Left cardiac atrium (tissue), 4 donors: Measurements from ENCODE around the gene ALDH5A1. TPM values are rescaled to one million over a fixed set of nuclear protein-coding genes. Genes with fewer than 3 reads are reported as not detected.
A peak's percentile ranks its signal among the peaks of the same experiment; 100 is the strongest.
"Not testable (repeated sequence)": the region's sequence is repeated elsewhere in the genome, so short reads cannot be mapped to it uniquely, and the experiment has no call there.

Experiments used
- ATAC-seq, 2 donors: fragments of 200-7000 bp; cut with Tn5 transposase; one replicate each; pipeline ENCODE4 v1.9.1; 2020; ENCODE audit warnings: mild to moderate bottlenecking in 2 of 2, moderate library complexity in 2 of 2
- DNase-seq: peaks from one replicate; pipeline ENCODE4 v3.0.0-alpha.2; 2020
- intact Hi-C, 2 donors: fragments of 100-400 bp; cut with DNase I; formaldehyde crosslinking; loops; one replicate each; pipeline versions ENCODE4 v1.14.1 to v1.15.1; 2022 to 2023
- total RNA-seq, 2 donors: library from RNA; stranded (reverse); fragmentation: NEBNext Ultra II Directional; extraction: Animal tissue kit (Norgen Biotek cat#: 25700); gene quantifications; one replicate each; pipeline ENCODE4 v1.2.1, GENCODE V29; 2021
- donor health status: DM: no; HTN: yes; CAD: no.
- donor health status: DM: no; HTN: yes; CAD: no; lungs with severe emphysema.
- donor health status: DM: yes; HTN: yes; CAD: no.
- donor health status: Dilated cardiomyopathy.

Gene ALDH5A1
- total RNA-seq, 2 donors from 2014 or later, result 16.2 to 18.1 TPM

DNA sequence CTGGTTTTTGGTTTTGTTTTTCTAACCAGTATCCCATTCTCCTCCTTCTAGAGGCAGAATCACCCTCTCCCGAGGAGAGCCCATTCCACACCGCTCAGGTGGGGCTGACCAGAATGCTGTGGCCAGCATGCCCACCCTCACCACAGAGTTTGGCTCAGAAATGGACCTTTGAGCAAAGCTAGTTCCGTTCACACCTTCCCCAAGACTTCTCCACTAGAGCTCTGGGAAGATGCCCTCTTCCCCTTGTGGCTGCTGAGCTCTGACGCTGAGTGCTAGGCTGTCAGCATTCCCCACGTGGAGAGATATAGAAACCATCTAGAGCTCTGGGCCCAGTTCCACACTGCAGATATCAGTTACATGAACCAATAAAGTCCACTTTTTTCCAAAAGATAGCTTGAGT lies 13.3 kb upstream of the ALDH5A1 start:
- DNase-seq (no peak), ATAC-seq (peak; percentile 51 to 82)
- intact Hi-C loops, result no loop called here

GRCh38 chr6:24484657-24485323 lies 10.0 kb upstream of the ALDH5A1 start:
- intact Hi-C loops, result no loop called here
- ATAC-seq, result no peak

DNA sequence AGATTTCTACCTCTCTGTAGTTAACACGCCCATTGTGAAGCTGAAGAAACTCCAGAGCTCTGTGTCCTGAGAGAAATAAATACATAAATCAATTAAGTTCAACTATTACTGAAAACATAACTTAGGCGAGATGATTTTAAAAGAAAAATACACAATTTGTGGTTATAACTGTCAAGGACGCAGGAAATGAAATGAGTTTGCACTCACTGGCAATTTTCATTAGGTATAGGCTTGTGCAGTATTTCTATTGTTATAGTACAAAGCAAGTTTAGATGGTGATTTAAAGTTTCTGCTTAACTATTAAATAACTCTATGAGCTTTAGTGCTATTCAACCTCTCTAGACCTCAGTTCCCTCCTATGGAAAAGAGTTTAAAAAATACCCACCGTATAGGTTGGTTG lies 8.7 kb upstream of the ALDH5A1 start:
- ATAC-seq (no peak), DNase-seq (no peak)
- intact Hi-C loops, result no loop called here

More at GRCh38 chr6:24484657-24485323, 10.0 kb upstream of the ALDH5A1 start:
- no peak for DNase-seq

DNA sequence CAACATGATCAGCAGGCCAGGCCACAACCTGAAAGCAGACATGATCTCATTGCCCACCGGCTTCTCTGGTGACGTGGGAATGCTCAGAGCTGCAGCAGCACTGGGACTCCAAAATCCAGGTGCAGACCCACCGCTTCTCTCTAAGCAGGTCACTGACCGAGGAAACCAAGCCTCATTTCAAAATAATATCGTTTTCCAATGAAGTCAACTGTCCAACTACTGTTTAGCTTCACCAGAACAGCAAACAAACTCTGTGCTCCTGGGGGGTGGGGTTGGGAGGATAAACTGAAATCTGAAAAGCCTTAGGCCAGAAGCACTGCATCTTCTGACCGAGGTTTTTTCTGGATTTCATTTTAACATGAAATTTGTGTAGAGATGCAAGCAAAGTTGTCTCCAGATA lies 5.3 kb upstream of the ALDH5A1 start, which contains the start of gene GPLD1:
GPLD1 (minus strand) TSS at position 109 of the 400 bp plus-strand sequence; CDS start at position 42, 67 bp downstream.
- intact Hi-C loops, result no loop called here
- ATAC-seq (no peak), DNase-seq (no peak)

GRCh38 chr6:24489881-24490280 lies 4.9 kb upstream of the ALDH5A1 start:
- intact Hi-C loops, result no loop called here
- ATAC-seq (peak; percentile 71 to 75), DNase-seq (no peak)

- ATAC-seq, result no peak
- intact Hi-C loops, result no loop called here
- no peak for DNase-seq
Observed at GRCh38 chr6:24490948-24491347, 3.8 kb upstream of the ALDH5A1 start.

DNA sequence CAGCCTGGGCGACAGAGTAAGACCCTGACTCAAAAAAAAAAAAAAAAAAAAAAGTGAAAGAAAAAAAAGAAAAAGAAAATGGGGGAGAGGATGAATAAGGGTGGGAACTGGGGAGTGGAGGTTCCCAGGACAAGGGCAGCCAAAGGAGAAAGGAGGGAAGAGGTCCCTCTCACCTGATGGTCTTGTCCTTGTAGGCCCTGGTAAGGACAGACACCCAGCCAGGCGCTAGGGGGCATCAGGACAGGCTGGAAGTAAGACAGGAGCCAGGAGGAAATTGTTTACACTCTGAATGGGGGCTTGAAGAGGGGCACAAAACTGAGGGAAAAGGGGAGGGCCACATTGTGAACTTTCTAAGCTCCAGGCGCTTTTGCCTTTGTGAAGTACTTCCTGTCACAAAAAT lies 2.3 kb upstream of the ALDH5A1 start:
- intact Hi-C loops, result no loop called here
- ATAC-seq (no peak), DNase-seq (peak; percentile 29)

DNA sequence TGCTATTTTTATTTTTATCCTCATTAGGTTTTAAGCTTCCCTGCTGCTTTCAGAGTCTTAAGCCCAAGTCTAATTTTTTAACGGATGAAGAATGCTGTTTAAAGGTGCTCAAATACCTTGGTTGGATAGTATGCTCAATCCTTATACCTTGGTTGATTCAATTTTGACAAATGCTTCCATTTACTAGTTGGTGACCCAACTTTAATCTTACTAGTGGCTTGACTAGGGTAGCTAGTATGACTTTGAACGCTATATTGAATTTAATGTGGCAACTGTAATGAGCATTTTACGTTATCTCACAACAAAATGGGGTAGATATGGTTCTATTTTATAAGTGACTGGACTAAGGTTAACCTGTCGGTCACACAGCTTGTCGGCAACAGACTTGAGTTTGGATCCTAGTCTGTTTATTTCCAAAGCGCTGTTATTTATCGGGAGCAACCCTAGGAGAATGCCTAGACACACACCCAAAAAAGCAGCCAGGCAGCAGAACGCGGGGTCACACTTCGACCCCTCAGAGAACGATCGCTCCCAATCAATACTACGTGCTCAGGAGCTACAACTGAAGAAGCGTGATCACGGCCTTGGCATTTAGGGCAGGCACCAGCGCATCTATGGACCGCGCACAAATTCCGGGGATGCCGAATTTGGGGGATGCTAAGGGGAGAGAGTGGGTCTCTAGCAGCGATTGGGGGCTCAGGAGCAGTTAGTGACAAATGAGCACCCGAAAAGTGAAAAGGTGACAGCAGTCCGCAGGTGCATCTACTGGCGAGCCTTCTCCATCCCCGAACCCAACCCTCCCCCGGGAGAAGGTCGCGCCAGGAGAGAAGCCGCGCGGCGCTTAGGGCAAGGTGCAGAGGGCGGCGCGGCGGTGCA lies 586 bp upstream of the ALDH5A1 start:
- DNase-seq, result no peak
- intact Hi-C loops, result no loop called here
- no peak for ATAC-seq

DNA sequence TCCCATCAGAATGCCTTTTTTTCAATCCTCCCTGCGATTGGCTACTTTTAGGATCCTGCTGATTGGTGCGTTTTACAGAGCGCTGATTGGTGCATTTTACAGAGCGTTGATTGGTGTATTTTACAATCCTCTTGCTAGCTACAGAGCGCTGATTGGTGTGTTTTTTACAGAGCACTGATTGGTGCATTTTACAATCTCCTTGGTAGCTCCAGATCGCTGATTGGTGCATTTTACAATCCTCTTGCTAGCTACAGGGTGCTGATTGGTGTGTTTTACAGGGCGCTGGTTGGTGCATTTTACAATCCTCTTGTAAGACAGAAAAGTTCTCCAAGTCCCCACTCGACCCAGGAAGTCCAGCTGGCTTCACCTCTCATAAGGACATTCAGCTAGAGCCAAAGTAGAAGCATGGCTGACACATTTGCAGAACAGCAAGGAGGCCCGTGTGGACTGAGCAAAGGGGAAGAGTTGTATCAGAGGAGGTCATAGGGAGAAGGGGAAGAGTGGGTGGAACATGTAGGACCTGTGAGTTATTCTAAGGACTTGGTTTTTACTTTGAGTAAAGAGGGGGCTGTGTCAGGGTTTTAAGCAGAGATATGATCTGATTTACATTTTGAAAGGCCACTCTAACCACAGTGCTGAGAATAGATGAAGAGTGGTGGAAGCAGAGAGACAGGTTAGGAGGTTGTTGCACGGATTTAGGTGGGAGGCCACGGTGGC lies 2.6 kb downstream of the ALDH5A1 start:
- DNase-seq, result no peak
- ATAC-seq, result no peak
- intact Hi-C loops, result no loop called here

DNA sequence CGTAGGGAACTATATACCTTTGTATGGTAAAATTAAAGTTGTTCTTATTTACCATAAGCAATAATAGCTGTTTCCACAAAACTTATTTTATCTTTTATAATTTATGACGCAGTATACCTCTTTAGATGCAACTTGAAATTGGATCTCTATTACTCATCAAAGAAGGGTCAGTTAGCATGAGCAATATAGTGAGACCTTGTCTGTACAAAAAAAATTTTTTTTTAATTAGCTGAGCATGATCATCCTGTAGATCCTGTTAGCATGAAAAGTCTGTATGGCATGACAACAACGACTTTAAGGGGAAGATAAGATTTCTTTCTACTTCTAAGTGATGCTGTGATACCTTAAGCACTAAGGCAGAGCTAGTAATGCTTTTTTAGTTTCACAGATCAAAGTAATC lies 5.9 kb downstream of the ALDH5A1 start:
- no peak for DNase-seq
- ATAC-seq, result no peak
- intact Hi-C loops, result no loop called here

- intact Hi-C loops, result no loop called here
- no peak for ATAC-seq
Observed at GRCh38 chr6:24501374-24501773, 6.6 kb downstream of the ALDH5A1 start.

DNA sequence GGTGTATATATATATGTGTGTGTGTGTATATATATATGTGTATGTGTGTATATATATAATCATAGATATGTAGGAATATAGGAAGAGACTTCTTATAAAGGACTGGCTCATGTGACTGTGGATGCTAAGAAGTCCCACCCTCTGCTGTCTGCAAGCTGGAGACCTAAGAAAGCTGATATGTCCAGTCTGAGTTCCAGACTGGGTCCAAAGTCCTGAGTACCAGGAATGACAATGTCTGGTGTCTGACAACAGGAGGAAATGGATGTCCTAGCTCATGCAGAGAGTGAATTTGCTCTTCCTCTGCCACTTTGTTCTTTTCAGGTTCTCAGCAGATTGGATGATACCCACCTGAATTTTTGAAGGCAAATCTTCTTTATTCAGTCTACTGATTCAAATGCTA lies 7.1 kb downstream of the ALDH5A1 start:
- no peak for DNase-seq
- intact Hi-C loops, result no loop called here
- ATAC-seq, result no peak

More at GRCh38 chr6:24501374-24501773, 6.6 kb downstream of the ALDH5A1 start:
- no peak for DNase-seq

GRCh38 chr6:24504287-24504648 lies 9.5 kb downstream of the ALDH5A1 start:
- no peak for DNase-seq
- intact Hi-C loops, result no loop called here
- no peak for ATAC-seq

GRCh38 chr6:24504649-24505586 lies 10.1 kb downstream of the ALDH5A1 start:
- intact Hi-C loops, result no loop called here
- DNase-seq, result no peak
- ATAC-seq, result no peak

DNA sequence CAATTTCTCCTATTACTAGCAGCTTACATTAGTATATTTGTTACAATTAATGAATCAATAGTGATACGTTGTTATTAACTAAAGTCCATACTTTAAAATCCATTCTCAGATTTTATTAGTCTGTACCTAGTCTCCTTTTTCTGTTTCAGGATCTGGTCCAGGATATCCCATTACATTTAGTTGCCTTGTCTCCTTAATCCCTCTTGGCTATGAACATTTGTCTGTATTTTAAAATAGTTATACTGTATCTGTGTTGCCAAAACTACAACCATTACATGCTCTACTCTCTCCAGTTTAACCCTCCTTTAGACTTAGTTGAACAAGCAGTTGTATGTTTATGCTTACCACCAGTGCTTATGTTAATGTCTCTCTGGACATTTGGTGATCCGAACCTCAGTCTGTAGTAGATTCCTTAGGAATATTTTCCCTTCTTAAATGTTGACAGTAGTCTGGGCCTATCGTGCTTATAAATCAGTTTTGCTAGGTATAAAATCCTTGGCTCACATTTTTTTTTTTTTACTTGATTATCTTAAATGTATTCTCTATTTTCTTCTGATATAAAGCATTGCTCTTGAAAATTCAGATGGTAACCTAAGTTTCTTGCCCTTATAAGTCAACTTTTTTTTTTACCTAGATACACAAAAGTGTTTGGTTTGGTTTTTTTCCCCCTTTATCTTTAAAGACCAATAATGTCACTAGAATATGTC lies 12.2 kb downstream of the ALDH5A1 start:
- ATAC-seq, result no peak
- intact Hi-C loops, result no loop called here
- no peak for DNase-seq

DNA sequence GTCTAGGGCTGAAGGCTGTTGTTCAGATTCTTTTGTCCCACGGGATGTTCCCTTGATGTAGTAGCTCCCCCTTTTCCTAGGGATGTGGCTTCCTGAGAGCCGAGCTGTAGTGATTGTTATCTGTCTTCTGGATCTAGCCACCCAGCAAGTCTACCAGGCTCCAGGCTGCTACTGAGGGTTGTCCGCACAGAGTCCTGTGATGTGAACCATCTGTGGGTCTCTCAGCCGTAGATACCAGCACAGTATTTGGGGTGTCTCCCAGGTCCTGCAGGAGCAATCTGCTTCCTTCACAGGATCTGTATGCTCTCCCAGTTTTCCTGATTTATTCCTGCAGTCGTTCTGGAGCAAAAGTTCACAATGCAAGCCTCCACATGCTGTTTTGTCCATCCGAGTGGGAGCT lies 17.2 kb downstream of the ALDH5A1 start:
- ATAC-seq, intact Hi-C loops, DNase-seq: not testable (repeated sequence)

GRCh38 chr6:24513602-24514001 lies 18.8 kb downstream of the ALDH5A1 start:
- intact Hi-C loops, result no loop called here
- DNase-seq (no peak), ATAC-seq (no peak)
